Smooth muscle cell (in vitro differentiated cells): ENCODE data around the gene URB1. TPM values are rescaled to one million over a fixed set of nuclear protein-coding genes. Genes with fewer than 3 reads are reported as not detected.

Experiments used
- DNase-seq: peaks from one replicate; lab custom pipeline; 2025; ENCODE audit not compliant: unreplicated experiment; lab: John Stamatoyannopoulos, UW
- H2AFZ ChIP-seq: fragments of 200-600 bp; sonication (generic); 2 replicates; pipeline ENCODE4 v1.6.0; 2016; ENCODE audit warnings: antibody characterized with exemption, low read depth, mild to moderate bottlenecking
- H3F3A ChIP-seq: fragments of 200-600 bp; sonication (generic); 2 replicates; pipeline ENCODE4 v1.6.0; 2017; ENCODE audit warnings: antibody characterized with exemption, low read depth
- H3K27ac ChIP-seq: fragments of 200-600 bp; sonication (generic); 2 replicates; pipeline ENCODE4 v1.5.1; 2016; ENCODE audit warnings: low read depth, mild to moderate bottlenecking
- H3K27me3 ChIP-seq: fragments of 200-600 bp; sonication (generic); 2 replicates; pipeline ENCODE4 v1.6.1; 2016; ENCODE audit warnings: low read depth, mild to moderate bottlenecking
- H3K36me3 ChIP-seq: fragments of 200-600 bp; sonication (generic); 2 replicates; pipeline ENCODE4 v1.5.1; 2016; ENCODE audit warnings: low read depth
- H3K4me1 ChIP-seq: fragments of 200-600 bp; sonication (generic); 2 replicates; pipeline ENCODE4 v1.5.1; 2016; ENCODE audit warnings: low read depth
- H3K4me2 ChIP-seq: fragments of 200-600 bp; sonication (generic); 2 replicates; pipeline ENCODE4 v1.6.0; 2016; ENCODE audit warnings: mild to moderate bottlenecking
- H3K4me3 ChIP-seq: fragments of 200-600 bp; sonication (generic); 2 replicates; pipeline ENCODE4 v1.5.1; 2016; ENCODE audit warnings: mild to moderate bottlenecking
- H3K79me2 ChIP-seq: fragments of 200-600 bp; sonication (generic); 2 replicates; pipeline ENCODE4 v1.6.0; 2016; ENCODE audit warnings: low read depth, mild to moderate bottlenecking
- H3K9ac ChIP-seq: fragments of 200-600 bp; sonication (generic); 2 replicates; pipeline ENCODE4 v1.6.0; 2016; ENCODE audit warnings: low read depth
- H3K9me3 ChIP-seq: fragments of 200-600 bp; sonication (generic); replicated peaks from 2 replicates; pipeline ENCODE4 v1.5.1; 2016; ENCODE audit warnings: low read depth
- H4K20me1 ChIP-seq: fragments of 200-600 bp; sonication (generic); 2 replicates; pipeline ENCODE4 v1.6.0; 2016; ENCODE audit warnings: low read depth
- WGBS: methylation state at CpG from one replicate; pipeline ENCODE4 v1.1.7; 2016; ENCODE audit warnings: low lambda C conversion rate; 5-methylcytosine and 5-hydroxymethylcytosine counted together
- polyA plus RNA-seq: library from polyadenylated mRNA; unstranded; fragments of >200 nt; fragmentation: Nextera tagmentation; extraction: Ambion mirVana; gene quantifications from 2 replicates; pipeline ENCODE4 v1.2.1, GENCODE V29; 2016
- total RNA-seq: library from RNA; depleted of rRNA; stranded (reverse); fragments of >200 nt; gene quantifications from 2 replicates; pipeline ENCODE4 v1.2.3, GENCODE V29; 2014
- TF ChIP-seq, protein P1 (sequence below): fragments of 200-600 bp; sonication (generic); IDR thresholded peaks from 2 replicates; pipeline ENCODE4 v1.5.1; 2017; ENCODE audit warnings: borderline replicate concordance, mild to moderate bottlenecking, antibody characterized with exemption; ENCODE audit not compliant: insufficient read depth, poor library complexity, severe bottlenecking

The URB1 gene
- total and polyA plus RNA-seq, 2 experiments from 2014 or later, result 2.8 to 6.2 TPM

DNA sequence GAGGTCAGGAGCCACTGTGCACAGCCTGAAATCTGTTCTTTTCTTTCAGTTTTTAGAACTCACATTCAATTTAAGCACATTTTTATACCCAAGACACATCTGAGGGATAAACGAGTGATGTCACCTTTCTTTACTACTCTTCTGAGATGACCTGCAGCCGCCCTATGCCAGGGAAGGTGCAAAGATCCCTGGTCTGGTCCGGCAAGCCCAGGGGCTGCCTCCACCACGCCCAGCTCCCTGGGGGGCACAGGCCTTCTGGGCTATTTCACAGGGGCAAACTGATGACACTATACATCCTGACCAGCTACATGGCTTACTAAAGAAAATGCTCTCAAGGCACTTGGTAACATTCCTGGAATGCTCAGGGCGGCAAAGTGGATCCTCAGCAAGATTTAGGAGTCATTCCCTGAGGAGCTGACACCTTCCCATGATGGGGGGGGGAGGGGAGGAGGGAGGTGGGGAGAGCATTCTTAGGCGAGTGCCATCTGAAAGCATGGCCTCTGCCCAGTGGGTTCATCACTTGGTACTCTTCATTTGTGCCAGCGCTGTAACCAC is 82.8 kb downstream of the URB1 start:
- no peaks in the 10 kb centered on the region for H3F3A ChIP-seq
- no peaks in the 10 kb centered on the region for H3K36me3 ChIP-seq
- H3K27me3 ChIP-seq, result no peaks in the 10 kb centered on the region
- H3K4me3 ChIP-seq, result no peak overlapping the region
- no peaks in the 10 kb centered on the region for H3K9me3 ChIP-seq
- H3K9ac ChIP-seq, result no peak overlapping the region
- H3K27ac ChIP-seq, result no peak overlapping the region
- 85% methylated on average over 7 of the region's 7 CpGs for WGBS
- DNase-seq, result no peak
- no peak overlapping the region for H2AFZ ChIP-seq
- no peaks in the 10 kb centered on the region for H3K4me1 ChIP-seq
- TF ChIP-seq, protein P1, sequence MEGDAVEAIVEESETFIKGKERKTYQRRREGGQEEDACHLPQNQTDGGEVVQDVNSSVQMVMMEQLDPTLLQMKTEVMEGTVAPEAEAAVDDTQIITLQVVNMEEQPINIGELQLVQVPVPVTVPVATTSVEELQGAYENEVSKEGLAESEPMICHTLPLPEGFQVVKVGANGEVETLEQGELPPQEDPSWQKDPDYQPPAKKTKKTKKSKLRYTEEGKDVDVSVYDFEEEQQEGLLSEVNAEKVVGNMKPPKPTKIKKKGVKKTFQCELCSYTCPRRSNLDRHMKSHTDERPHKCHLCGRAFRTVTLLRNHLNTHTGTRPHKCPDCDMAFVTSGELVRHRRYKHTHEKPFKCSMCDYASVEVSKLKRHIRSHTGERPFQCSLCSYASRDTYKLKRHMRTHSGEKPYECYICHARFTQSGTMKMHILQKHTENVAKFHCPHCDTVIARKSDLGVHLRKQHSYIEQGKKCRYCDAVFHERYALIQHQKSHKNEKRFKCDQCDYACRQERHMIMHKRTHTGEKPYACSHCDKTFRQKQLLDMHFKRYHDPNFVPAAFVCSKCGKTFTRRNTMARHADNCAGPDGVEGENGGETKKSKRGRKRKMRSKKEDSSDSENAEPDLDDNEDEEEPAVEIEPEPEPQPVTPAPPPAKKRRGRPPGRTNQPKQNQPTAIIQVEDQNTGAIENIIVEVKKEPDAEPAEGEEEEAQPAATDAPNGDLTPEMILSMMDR, result no peak
- no peaks in the 10 kb centered on the region for H4K20me1 ChIP-seq
- H3K79me2 ChIP-seq, result no peaks in the 10 kb centered on the region
- no peak overlapping the region for H3K4me2 ChIP-seq

DNA sequence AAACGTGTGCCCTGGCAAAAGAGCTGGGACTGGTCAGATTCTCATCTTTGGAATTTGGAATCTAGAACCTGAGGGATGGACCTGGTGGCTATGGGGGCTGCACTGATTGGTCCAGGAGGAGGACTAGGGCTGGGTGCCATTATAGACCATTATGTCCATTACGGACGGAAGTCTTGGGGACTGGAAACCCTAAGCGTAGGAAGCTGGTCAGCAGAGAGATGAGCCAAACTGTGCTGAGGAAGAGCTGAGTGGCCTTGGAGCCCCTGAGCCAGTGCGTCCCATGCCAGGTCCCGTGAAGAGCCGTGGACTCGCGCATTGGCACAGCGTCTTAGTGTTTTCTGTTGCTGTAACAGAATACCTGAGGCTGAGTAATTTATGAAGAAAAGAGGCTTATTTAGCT is 84.1 kb downstream of the URB1 start:
- H3K9me3 ChIP-seq, result no peaks in the 10 kb centered on the region
- H4K20me1 ChIP-seq, result no peaks in the 10 kb centered on the region
- no peak overlapping the region for H2AFZ ChIP-seq
- H3K27me3 ChIP-seq, result no peaks in the 10 kb centered on the region
- DNase-seq, result no peak
- WGBS, result 94% methylated on average over 10 of the region's 10 CpGs
- no peak overlapping the region for H3K4me3 ChIP-seq
- no peak overlapping the region for H3K27ac ChIP-seq
- TF ChIP-seq, protein P1, result no peak
- no peaks in the 10 kb centered on the region for H3F3A ChIP-seq
- H3K9ac ChIP-seq, result no peak overlapping the region
- no peaks in the 10 kb centered on the region for H3K79me2 ChIP-seq
- no peak overlapping the region for H3K4me2 ChIP-seq
- H3K4me1 ChIP-seq, result no peaks in the 10 kb centered on the region
- no peaks in the 10 kb centered on the region for H3K36me3 ChIP-seq

DNA sequence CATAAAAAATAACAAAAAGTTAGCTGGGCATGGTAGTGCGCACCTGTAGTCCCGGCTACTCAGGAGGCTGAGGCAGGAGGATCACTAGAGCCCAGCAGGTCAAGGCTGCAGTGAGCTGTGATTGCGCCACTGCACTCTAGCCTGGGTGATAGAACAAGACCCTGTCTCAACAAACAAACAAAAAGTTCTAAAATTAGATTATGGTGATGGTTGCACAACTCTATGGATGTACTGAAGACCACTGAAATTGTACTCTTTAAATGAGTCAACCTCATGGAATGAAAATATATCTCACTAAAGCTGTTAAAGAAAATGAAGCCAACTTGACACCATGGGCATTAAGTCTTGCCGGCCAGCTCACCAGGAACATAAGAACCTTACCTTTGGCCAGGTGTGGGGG is 85.1 kb downstream of the URB1 start:
- Histone ChIP-seq H3K4me3 (no peak overlapping the region), H3K36me3 (no peaks in the 10 kb centered on the region), H3F3A (no peaks in the 10 kb centered on the region), H2AFZ (no peak overlapping the region), H3K9ac (no peak overlapping the region), H3K79me2 (no peaks in the 10 kb centered on the region), H3K27ac (no peak overlapping the region), H3K27me3 (no peaks in the 10 kb centered on the region), H3K4me2 (no peak overlapping the region), H3K9me3 (no peaks in the 10 kb centered on the region), H4K20me1 (no peaks in the 10 kb centered on the region), H3K4me1 (no peaks in the 10 kb centered on the region)
- DNase-seq, result no peak
- 96% methylated on average over 4 of the region's 4 CpGs for WGBS
- TF ChIP-seq, protein P1, result no peak
